Neural cell (in vitro differentiated cells): ENCODE data around the gene CFL2.

Source experiments
- EP300 ChIP-seq: fragments of 450-650 bp; conservative IDR thresholded peaks from 2 replicates; pipeline ENCODE4 v1.6.1; 2014; ENCODE audit warnings: antibody characterized with exemption, mild to moderate bottlenecking, moderate library complexity; ENCODE audit not compliant: poor library complexity, severe bottlenecking
- EZH2 ChIP-seq: fragments of 200-600, 300-800 bp; shearing (Covaris generic), sonication (generic); IDR thresholded peaks from 2 replicates; pipeline ENCODE4 v1.6.1; 2014; ENCODE audit warnings: antibody characterized with exemption, low read length, borderline replicate concordance, mild to moderate bottlenecking; ENCODE audit not compliant: insufficient read depth, poor library complexity, severe bottlenecking
- POLR2AphosphoS5 ChIP-seq: IDR thresholded peaks from 2 replicates; pipeline ENCODE4 v1.6.1; 2012
- RAD21 ChIP-seq: fragments of 450-650 bp; conservative IDR thresholded peaks from 2 replicates; pipeline ENCODE4 v1.6.1; 2014; ENCODE audit warnings: antibody characterized with exemption, mild to moderate bottlenecking, moderate library complexity
- SMC3 ChIP-seq: fragments of 450-650 bp; conservative IDR thresholded peaks from 2 replicates; pipeline ENCODE4 v1.6.1; 2014; ENCODE audit warnings: antibody characterized with exemption, mild to moderate bottlenecking, moderate library complexity; ENCODE audit not compliant: poor library complexity
- TAF1 ChIP-seq: IDR thresholded peaks from 2 replicates; pipeline ENCODE4 v1.6.1; 2012; ENCODE audit warnings: low read depth
- TF ChIP-seq, protein P1 (sequence below): fragments of 450-650 bp; IDR thresholded peaks from 2 replicates; pipeline ENCODE4 v1.5.1; 2014; ENCODE audit warnings: antibody characterized with exemption, mild to moderate bottlenecking, moderate library complexity; ENCODE audit not compliant: poor library complexity, severe bottlenecking
- TF ChIP-seq, protein P2 (sequence below): IDR thresholded peaks from 2 replicates; pipeline ENCODE4 v1.6.1; 2012; ENCODE audit warnings: borderline replicate concordance

DNA sequence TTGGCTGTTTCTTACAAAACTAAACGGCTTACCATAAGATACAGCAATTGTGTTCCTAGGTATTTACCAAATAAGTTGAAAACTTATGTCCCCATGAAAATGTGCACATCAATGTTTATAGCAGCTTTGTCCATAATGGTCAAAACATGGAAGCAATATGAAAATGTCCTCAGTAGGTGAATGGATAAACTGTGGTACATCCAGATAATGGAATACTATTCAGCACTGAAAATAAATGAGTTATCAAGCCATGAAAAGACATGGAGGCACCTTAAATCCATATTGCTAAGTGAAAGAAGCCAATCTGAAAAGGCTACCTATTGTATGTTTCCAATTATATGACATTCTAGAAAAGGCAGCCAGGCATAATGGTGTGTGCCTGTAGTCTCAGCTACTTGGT, 40.7 kb downstream of the CFL2 start:
- TF ChIP-seq, protein P1, sequence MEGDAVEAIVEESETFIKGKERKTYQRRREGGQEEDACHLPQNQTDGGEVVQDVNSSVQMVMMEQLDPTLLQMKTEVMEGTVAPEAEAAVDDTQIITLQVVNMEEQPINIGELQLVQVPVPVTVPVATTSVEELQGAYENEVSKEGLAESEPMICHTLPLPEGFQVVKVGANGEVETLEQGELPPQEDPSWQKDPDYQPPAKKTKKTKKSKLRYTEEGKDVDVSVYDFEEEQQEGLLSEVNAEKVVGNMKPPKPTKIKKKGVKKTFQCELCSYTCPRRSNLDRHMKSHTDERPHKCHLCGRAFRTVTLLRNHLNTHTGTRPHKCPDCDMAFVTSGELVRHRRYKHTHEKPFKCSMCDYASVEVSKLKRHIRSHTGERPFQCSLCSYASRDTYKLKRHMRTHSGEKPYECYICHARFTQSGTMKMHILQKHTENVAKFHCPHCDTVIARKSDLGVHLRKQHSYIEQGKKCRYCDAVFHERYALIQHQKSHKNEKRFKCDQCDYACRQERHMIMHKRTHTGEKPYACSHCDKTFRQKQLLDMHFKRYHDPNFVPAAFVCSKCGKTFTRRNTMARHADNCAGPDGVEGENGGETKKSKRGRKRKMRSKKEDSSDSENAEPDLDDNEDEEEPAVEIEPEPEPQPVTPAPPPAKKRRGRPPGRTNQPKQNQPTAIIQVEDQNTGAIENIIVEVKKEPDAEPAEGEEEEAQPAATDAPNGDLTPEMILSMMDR, result no peak
- TF ChIP-seq POLR2AphosphoS5 (no peak), SMC3 (no peak), RAD21 (no peak), EP300 (no peak), EZH2 (no peak), TAF1 (no peak)
- TF ChIP-seq, protein P2, sequence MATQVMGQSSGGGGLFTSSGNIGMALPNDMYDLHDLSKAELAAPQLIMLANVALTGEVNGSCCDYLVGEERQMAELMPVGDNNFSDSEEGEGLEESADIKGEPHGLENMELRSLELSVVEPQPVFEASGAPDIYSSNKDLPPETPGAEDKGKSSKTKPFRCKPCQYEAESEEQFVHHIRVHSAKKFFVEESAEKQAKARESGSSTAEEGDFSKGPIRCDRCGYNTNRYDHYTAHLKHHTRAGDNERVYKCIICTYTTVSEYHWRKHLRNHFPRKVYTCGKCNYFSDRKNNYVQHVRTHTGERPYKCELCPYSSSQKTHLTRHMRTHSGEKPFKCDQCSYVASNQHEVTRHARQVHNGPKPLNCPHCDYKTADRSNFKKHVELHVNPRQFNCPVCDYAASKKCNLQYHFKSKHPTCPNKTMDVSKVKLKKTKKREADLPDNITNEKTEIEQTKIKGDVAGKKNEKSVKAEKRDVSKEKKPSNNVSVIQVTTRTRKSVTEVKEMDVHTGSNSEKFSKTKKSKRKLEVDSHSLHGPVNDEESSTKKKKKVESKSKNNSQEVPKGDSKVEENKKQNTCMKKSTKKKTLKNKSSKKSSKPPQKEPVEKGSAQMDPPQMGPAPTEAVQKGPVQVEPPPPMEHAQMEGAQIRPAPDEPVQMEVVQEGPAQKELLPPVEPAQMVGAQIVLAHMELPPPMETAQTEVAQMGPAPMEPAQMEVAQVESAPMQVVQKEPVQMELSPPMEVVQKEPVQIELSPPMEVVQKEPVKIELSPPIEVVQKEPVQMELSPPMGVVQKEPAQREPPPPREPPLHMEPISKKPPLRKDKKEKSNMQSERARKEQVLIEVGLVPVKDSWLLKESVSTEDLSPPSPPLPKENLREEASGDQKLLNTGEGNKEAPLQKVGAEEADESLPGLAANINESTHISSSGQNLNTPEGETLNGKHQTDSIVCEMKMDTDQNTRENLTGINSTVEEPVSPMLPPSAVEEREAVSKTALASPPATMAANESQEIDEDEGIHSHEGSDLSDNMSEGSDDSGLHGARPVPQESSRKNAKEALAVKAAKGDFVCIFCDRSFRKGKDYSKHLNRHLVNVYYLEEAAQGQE, result no peak
